SIG-M5 (cell line): ENCODE measurements around the gene ITGB3.
"Not testable (repeated sequence)": the region's sequence is repeated elsewhere in the genome, so short reads cannot be mapped to it uniquely, and the experiment has no call there.

ENCODE experiments used
- DNase-seq: peaks from one replicate; lab custom pipeline; 2025; lab: John Stamatoyannopoulos, UW

ITGB3 gene

DNA sequence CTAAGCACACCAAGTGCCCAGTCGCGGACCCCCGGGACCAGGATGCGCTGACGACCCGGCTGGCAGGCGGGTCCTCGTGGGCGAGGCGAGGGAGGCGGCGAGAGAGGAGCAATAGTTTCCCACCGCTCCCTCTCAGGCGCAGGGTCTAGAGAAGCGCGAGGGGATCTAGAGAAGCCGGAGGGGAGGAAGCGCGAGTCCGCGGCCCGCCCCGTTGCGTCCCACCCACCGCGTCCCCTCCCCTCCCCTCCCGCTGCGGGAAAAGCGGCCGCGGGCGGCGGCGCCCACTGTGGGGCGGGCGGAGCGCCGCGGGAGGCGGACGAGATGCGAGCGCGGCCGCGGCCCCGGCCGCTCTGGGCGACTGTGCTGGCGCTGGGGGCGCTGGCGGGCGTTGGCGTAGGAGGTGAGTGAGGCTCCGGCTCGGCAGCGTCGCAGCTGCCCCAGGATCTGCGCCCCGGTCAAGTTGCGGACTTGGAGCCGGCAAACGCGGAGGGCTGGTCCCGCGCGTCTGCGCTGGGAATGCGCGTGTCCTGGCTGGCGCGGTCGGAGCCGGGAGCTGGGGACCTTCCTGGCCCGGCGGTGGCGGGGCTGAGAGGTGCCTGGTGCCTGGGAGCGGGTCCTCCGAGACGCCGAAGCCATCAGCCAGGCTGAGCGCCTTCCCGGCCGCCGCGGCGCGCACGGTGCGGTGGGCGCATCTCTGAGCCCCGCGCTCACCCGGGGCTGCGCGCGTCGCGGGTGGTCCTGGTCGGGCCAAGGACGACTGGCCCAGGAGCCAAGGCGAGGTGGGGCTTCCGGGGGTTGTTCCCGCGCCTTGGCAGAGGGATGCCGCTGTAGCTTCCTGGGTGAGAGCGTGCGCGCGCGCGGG lies at the start of gene ITGB3:
ITGB3 (plus strand) TSS at position 287 of the 862 bp plus-strand sequence; CDS start at position 322, 35 bp downstream.
- DNase-seq = no peak

DNA sequence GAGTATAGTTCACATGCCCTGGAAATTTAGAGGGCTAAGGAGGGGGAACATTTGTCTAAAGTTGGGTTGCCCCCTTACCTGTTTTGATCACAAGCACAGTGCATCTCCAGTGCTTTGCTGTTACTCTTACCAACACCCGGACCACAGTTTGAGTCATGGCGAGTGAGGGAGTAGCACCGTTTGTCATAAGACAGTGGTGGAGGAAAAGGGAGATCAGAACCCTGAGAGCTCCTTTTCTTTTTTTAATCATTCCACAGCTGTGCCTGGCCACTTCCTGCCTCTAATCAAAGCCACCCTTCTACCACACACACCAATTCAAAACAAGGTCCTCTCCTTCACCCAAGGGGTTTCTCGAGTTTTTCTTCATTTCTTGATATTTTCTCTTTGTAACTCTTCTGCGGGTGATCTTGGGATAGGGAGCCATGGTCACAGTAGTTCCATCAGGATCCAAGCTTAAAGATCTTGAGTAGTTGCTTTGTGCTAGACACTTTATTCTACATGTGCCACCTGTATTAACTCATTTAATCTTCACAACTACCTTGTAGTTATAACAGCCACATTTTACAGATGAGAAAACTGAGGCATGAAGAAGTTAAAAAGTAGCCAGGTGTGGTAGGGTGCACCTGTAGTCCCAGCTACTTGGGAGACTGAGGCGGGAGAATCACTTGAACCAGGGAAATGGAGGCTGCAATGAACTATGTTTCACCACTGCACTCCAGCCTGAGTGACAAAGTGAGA lies 49.5 kb upstream of the ITGB3 start:
- DNase-seq = no peak

DNA sequence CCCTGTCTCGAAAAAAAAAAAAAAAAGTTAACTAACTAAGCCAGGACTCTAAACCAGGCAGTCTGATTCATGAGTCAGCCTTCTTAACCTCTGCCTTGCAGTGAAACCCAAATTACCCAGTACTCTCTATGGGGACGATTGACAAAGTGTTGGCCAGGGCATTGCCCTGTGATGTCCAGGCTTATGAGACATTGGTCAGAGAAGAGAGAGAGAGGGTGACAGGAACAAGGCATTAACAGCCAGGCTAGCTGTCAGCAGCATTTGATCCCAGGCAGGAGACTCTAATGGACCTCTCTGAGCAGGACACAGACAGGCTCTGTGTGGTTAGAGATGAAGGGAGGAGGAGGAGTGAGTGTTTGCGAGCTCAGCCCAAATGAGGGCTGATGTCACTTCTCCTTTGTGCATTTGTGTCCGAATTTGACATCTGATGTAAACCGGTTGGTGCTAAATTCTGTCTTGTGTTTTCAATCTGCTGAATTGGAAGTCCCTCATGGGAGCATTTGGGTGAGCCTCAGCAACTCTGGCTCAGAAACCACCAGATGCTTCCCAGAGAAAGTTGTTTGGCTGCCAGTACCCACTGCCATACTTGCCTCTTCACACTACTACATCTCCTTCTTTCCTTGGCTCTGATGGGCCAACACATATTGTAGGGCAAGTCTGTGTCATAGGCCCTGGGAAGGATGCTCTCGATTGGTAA lies 48.8 kb upstream of the ITGB3 start:
- no peak for DNase-seq

DNA sequence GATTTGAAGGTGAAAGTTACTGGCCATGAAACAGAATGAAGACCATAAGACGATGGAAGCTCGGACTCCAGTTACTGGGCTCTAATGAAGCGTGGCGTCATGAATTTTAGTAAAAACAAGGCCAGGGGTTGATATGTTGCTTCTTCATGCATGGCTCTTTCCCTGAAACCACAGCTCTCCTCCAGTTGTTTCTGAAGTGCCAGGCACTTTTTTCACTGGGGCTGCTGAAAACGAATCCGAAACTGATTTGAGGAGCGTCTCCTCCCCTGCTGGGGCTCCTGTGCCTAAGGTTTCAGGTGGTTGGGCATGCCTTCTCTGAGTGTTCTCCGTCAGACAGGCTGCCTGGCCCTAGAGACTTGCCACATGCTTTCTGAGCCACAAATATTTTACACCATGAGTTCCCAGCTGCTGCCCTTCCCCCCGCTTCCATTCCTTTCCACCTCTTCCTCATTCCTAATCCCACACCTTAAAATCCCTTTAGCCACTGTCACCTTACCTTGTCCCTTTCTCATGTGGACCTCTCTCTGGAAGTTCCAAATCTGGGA lies 48.1 kb upstream of the ITGB3 start:
- no peak for DNase-seq

DNA sequence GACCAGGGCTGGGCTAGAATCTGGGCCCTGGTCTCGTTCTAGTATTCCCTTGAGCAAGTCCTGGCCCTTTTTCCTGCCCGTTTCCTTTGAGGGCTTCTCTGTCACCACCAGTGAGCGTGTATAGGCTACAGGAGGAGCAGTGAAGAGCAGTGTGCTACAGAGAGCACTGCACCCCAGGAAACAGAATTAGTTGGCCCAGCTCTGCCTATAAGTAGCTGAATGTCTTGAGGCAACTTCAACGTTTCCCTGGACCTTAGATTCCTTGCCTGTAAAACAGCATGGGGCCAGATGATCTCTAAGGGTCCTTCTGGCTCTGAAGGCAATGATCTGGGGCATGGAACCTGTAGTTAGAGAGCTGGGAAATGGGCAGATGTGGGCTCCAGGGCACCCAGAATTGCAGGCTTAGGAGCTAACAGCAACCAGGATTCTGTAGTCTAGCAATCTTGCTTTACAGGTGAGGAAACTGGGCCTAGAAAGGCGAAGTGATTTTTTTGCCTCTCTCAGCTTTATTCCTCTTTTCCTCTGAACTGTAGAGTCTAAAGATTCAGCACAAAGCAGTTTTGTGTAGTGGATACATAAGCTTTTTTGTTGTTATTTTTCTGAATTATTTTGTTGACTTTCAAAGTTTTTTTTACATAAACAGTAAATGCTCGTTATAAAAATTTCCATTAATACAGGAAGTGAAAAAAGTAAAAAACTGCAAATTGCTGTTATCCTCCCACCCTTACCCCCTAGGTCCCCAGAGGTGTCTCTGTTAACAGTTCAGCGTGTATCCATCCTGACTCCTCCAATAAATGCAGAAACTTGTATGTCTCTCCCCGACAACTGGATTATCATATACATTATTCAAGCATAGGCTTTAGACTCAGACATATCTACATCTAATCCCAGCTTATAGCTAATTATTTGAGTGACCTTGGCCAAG lies 46.2 kb upstream of the ITGB3 start:
- DNase-seq = no peak

DNA sequence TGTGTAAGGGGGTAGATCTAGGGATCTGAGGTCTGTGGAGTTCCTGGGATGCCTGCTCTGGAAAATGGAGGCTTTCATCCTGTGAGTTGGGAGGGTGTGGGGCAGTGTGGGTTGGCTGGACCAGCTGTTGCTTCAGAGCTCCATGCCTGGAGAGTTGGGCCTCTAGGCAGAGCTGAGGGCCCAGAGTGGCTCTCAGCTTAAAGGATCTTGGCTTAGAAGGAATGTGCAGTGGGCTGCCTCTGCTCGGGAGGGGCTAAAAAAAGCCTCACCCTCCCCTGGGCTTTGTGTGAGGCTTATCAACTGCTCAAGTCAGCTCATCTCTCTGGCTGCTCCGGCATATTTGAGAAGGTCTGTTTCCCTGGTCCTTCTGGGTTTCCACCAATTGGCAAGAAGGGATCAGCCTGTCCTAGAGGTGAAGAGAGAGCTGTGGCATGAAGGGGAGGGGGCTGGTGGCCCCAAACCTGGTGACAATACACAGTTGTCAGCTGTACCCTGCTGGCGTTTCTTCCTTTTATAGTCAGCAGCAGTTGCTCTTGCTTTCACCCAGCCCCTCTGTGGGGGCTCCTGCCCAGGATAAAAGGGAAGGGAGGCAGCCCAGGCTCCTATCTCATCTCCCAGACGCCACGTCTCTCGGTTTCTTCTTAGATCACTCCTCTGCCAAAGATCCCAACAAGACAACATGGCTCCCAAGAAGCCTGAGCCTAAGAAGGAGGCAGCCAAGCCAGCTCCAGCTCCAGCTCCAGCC lies 44.7 kb upstream of the ITGB3 start, which contains the start of gene MYL4:
MYL4 (plus strand) TSS at position 605 of the 745 bp plus-strand sequence; CDS start at position 680, 75 bp downstream.
- no peak for DNase-seq

DNA sequence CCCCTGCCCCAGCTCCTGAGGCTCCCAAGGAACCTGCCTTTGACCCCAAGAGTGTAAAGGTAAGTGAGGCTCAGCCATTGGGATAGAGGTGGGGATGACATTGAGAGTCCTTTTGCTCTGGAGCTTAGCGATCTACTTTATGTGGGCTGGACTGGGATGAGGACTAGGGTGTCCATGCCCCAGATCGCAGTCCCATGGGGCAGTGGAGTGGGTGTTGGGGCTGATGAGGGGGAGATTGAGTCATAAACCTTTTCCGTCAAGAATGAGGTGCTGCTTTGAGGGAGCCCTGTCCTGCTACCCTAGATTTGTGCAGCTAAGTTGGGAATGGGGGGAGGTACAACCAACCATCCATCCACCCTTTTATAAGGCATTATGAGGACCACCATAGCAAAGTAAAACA lies 44.1 kb upstream of the ITGB3 start:
- no peak for DNase-seq

DNA sequence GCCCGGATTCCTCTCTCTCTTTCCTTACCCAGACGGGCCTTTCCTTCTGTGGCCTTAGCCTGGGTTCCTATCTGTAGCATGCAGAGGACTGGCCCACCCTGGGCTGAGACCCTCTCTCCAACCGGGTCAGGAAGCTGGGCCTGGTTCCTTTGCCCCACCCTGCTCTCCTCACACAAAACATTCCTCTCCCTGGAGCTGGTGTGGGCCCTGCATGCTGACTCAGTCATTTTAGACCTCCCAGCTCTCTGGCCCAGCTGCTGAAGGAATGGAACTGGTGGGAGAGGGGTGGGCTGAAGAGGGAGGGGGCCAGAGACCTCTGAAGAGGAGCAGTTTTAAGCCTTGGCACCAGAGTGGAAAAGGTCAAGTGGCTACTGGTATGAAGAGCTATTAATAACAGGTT lies 43.5 kb upstream of the ITGB3 start:
- DNase-seq = no peak

DNA sequence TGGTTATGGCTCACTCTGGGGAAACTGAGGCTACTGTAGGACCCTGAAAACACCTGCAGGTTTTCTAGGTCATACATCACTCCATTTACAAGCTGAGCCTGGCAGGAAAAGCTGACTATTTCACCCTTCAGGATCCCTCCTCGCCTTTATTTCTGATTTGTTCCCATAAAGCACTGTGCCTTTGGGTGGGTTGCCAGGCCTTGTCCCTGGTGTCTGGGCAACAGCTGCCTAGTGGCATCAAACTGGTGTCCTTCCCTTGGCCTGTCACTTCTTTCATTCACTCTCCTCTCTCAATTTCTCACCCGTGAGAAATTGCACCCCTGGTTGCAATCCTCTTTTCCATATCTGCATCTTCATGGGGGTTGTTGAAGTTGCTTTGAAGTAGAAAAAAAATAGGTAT lies 42.8 kb upstream of the ITGB3 start:
- no peak for DNase-seq

- no peak for DNase-seq
Observed at GRCh38 chr17:47212458-47212857, 41.2 kb upstream of the ITGB3 start.

GRCh38 chr17:47213540-47213939 lies 40.1 kb upstream of the ITGB3 start:
- DNase-seq = no peak

DNA sequence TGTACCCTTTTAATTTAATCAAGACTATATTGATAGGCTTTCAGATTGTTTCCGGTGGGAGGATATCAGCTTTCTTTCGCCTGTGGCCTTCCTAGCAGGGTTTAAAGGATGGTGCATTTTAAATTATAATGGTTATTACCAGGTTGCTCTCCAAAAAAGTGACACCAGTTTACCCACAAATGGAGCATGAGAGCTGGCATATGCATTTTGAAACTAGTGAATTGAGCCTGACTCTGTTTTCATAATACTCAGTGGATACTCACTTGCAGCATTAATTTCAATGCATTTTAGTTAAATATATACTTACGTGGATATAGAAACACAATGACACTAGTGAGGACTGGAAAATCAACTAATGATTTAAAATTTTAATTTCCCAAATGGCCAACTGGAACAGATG lies 38.7 kb upstream of the ITGB3 start:
- no peak for DNase-seq

- not testable (repeated sequence) for DNase-seq
Observed at GRCh38 chr17:47216821-47217220, 36.8 kb upstream of the ITGB3 start.

GRCh38 chr17:47217279-47217678 lies 36.3 kb upstream of the ITGB3 start:
- DNase-seq = not testable (repeated sequence)

- DNase-seq = no peak
Observed at GRCh38 chr17:47218896-47219430, 34.7 kb upstream of the ITGB3 start.

DNA sequence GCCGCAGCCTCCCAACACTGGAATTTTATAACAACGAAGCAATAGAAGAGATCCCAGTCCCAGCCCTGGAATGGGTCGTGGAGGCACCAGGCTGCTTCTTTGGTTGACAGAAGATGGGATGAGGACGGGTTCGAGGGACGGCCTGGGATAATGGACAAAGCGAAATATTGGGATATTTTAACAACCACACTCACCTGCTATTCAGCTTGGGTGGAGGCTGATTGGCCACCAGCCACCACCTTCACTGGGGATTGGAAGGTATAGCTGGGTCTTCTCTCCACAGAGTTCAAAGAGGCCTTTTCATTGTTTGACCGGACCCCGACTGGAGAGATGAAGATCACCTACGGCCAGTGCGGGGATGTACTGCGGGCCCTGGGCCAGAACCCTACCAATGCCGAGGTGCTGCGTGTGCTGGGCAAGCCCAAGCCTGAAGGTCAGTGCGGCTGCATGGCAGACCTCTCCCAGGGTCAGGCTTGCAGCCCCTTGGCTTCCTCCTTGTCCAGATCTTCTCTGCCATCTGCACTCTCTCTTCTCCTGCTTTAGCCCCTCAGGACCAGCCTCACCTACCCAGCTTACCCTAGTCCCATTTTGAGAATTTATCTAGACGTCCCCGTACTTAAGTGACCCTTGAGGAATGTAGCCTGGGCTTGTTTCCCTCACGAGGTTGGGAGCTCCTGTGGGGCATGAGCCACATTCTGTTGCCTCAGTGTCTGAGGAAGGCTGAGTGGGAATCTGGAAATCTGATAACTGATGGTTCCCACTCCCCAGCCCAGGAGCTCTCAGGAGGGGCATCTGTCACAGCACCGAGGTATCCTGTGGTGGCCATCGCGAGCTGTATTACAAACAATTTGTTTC lies 33.8 kb upstream of the ITGB3 start:
- no peak for DNase-seq

GRCh38 chr17:47220531-47220999 lies 33.1 kb upstream of the ITGB3 start:
- no peak for DNase-seq

DNA sequence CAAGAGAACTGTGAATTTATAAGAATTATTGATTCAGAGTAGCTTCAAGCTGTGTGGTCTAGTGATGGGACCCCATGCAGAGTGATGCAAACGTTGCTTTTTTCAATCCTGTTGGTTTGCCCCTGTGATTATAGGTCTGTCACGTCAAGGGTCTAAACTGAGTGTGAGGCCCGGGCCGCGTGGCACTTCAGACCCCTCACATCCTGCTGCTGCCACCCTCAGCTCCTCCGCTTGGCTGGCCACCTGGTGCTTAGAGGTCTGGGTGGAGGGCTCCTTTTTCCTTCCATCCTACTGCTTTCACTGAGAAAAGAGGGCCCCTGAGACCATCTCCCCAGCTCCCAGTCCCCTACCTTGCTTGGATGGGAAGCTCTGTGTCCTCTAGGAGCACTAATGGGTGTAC lies 32.5 kb upstream of the ITGB3 start:
- no peak for DNase-seq

DNA sequence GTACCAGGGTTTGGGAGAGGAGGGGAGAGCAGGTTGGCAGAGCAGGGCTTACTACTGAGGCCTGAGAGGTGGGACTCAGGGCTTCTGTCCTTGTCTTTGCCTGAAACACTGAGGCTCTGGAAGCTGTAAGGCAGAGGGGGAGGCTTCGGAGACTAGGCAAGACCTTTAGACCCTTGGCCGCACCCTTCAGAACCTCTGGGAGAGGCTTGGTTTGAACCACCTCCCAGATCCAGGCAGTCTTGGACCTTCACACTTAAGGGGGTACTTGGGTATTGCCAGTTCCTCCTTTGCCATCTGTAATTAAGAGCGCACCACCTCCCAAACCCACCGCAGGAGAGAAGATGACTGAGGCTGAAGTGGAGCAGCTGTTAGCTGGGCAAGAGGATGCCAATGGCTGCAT lies 31.6 kb upstream of the ITGB3 start:
- DNase-seq = no peak
